Activated naive CD8-positive, alpha-beta T cell treated with anti-CD3 and anti-CD28 coated beads, Interleukin-2, amount 10 ng/mL, durations not matched to agents 7 days and 5 days (primary cell): ENCODE data around the gene WDR36. TPM values are rescaled to one million over a fixed set of nuclear protein-coding genes. Genes with fewer than 3 reads are reported as not detected.

Experiments used
- total RNA-seq, 2 experiments: library from RNA; stranded (reverse); gene quantifications; one replicate each; pipeline ENCODE4 v1.2.3, GENCODE V29; 2021

Gene WDR36
- total RNA-seq, 2 experiments from 2014 or later: 25.9 to 26.4 TPM

Other genes starting within 250 kb of the WDR36 start
- gene TSLP, start 20.6 kb upstream of the WDR36 start, total RNA-seq: under 1 TPM; 0.58 to 0.99 TPM
- gene CAMK4, start 132.0 kb downstream of the WDR36 start, total RNA-seq: 100 to 1,000 TPM; 132 to 154 TPM